ENCODE results near the gene GBA3.

- TF ChIP-seq EZH2 (IDR thresholded peaks at IDR 0.05; ENCODE audit: insufficient read depth, poor library complexity, severe bottlenecking) (no peak), EZH2phosphoT487 (IDR thresholded peaks at IDR 0.05; ENCODE audit: insufficient read depth, low read depth) (no peak)
These were observed 102.0 kb downstream of the GBA3 start for GRCh38 chr4:22794732-22795131.

Measured in GM23248 (cell line).